ENCODE results near the gene ADCY4.
"Not testable (repeated sequence)": the region's sequence is repeated elsewhere in the genome, so short reads cannot be mapped to it uniquely, and the experiment has no call there.

GRCh38 chr14:24371605-24372004 lies 36.7 kb upstream of the ADCY4 start:
- not testable (repeated sequence) for TF ChIP-seq CTCF (IDR thresholded peaks at IDR 0.05; ENCODE audit: extremely low read depth in 1 of 2, insufficient read depth in 1 of 2, low read depth in 1 of 2, low read length in 2 of 2); MYC (IDR thresholded peaks at IDR 0.05; ENCODE audit: low read depth, low read length); POLR2A (IDR thresholded peaks at IDR 0.05; ENCODE audit: low read depth, low read length); EZH2 (IDR thresholded peaks at IDR 0.05; ENCODE audit: borderline replicate concordance, low read depth, low read length, severe bottlenecking)
- TF ChIP-seq, protein P1, sequence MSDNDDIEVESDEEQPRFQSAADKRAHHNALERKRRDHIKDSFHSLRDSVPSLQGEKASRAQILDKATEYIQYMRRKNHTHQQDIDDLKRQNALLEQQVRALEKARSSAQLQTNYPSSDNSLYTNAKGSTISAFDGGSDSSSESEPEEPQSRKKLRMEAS (IDR thresholded peaks at IDR 0.05; ENCODE audit: insufficient read depth, insufficient read length): not testable (repeated sequence)
